HepG2 (cell line): ENCODE measurements around the gene RTP2.

ENCODE experiments used
- AKAP8 ChIP-seq: sonication (generic); formaldehyde crosslinking; IDR thresholded peaks from 2 replicates; pipeline ENCODE4 v1.5.1; 2020; ENCODE audit warnings: mild to moderate bottlenecking, missing genetic modification reagents
- ATF3 ChIP-seq: sonication (generic); formaldehyde crosslinking; IDR thresholded peaks from 2 replicates; pipeline ENCODE4 v1.4.0; 2020; ENCODE audit warnings: missing genetic modification reagents
- JUN ChIP-seq: sonication (generic); formaldehyde crosslinking; IDR thresholded peaks from 2 replicates; pipeline ENCODE4 v1.4.0; 2020; ENCODE audit warnings: mild to moderate bottlenecking, missing genetic modification reagents
- LCORL ChIP-seq, 2 experiments: fragments of 450-650 bp in 1 of 2; sonication (generic) in 1 of 2; formaldehyde crosslinking in 1 of 2; IDR thresholded peaks; 2 replicates each; pipeline versions ENCODE4 v1.5.0 to v1.6.1; 2017 to 2020; ENCODE audit warnings: antibody characterized with exemption in 1 of 2, missing genetic modification reagents in 1 of 2
- NFATC3 ChIP-seq: sonication (generic); formaldehyde crosslinking; IDR thresholded peaks from 2 replicates; pipeline ENCODE4 v1.5.1; 2020; ENCODE audit warnings: mild to moderate bottlenecking, missing genetic modification reagents
- PAX8 ChIP-seq: sonication (generic); formaldehyde crosslinking; IDR thresholded peaks from 2 replicates; pipeline ENCODE4 v1.8.0; 2022; ENCODE audit warnings: mild to moderate bottlenecking, missing genetic modification reagents, borderline replicate concordance
- STAT5B ChIP-seq: sonication (generic); formaldehyde crosslinking; IDR thresholded peaks from 2 replicates; pipeline ENCODE4 v1.4.0; 2020; ENCODE audit warnings: missing genetic modification reagents
- ZNF274 ChIP-seq: sonication (generic); formaldehyde crosslinking; IDR thresholded peaks from 2 replicates; pipeline ENCODE4 v1.5.1; 2020; ENCODE audit warnings: mild to moderate bottlenecking, missing genetic modification reagents
- ZNF33B ChIP-seq: sonication (generic); formaldehyde crosslinking; IDR thresholded peaks from 2 replicates; pipeline ENCODE4 v1.5.1; 2020; ENCODE audit warnings: mild to moderate bottlenecking, missing genetic modification reagents
- ZNF501 ChIP-seq: sonication (generic); formaldehyde crosslinking; IDR thresholded peaks from 2 replicates; pipeline ENCODE4 v1.5.1; 2020; ENCODE audit warnings: mild to moderate bottlenecking, moderate library complexity, missing genetic modification reagents

DNA sequence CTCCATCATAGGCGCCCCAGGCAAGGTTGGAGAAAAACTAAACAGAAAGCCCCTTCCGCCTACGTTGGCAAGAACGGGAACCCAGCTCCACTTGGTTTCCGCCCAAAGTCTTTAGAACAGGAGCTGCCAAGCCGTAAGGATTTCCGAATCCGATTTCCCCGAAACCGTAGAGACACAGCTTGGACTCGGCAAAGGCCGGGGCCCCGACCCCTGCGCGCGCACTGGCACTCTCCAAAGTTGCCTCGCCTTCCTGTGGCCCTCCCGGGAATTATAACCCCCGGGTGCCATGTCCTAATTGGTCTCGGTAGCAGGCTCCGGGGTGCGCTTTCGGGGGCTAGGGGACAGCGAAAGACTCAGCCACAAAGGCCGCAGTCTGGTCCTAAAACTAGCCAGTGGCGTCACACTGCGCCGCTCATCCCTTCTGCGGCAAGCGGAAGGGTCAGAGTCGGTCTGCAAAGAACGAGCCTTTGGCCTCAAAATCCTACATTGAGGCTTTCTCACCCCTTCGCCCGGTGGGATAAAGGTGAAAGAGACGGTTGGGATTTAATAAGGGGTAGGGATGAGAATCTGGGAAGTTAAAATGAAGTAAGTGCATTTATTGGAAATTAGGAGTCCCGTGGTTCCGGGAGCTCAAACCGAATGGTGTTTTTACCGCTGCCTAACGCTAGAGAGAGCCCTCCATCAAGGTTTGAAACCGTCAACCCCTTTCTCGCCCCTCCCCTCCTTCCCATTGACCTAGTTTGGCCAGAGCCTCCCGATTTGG, 36.2 kb upstream of the RTP2 start:
- TF ChIP-seq LCORL (IDR thresholded peaks at IDR 0.05) = no peak
- TF ChIP-seq LCORL (CRISPR knock-in tag; IDR thresholded peaks at IDR 0.05) = no peak
- no peak for TF ChIP-seq ZNF274 (CRISPR knock-in tag)
- no peak for TF ChIP-seq JUN (CRISPR knock-in tag)
- TF ChIP-seq ATF3 (CRISPR knock-in tag) = no peak
- no peak for TF ChIP-seq STAT5B (CRISPR knock-in tag)
- TF ChIP-seq ZNF501 = no peak
- TF ChIP-seq PAX8 = no peak
- no peak for TF ChIP-seq NFATC3 (CRISPR knock-in tag)
- TF ChIP-seq ZNF33B (CRISPR knock-in tag) = no peak
- no peak for TF ChIP-seq AKAP8 (CRISPR knock-in tag)
